NOMO-1 treated with dmso at 0.1 percent for 144 hours (cell line): ENCODE measurements around the gene TEX29.

Experiments
- DNase-seq: peaks from one replicate; lab custom pipeline; 2025; ENCODE audit not compliant: unreplicated experiment; lab: John Stamatoyannopoulos, UW

Gene TEX29

DNA sequence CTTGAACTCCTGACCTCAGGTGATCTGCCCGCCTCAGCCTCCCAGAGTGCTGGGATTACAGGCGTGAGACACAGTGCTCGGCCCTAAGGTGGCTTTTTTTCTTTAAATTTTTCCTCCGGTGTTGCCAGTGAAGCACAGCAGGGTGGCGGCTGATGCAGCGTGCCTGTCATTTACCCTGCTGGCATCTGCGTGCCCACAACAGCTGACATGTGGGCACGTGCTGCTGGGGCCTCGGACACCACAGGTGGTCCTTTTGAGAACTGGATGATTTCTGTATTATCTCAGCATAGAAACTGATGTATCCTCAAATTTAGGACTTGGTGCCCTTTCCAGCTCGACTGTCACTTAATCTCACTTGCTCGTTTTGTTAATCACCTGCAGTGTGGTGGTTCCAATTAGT, 31.2 kb upstream of the TEX29 start:
- no peak for DNase-seq

DNA sequence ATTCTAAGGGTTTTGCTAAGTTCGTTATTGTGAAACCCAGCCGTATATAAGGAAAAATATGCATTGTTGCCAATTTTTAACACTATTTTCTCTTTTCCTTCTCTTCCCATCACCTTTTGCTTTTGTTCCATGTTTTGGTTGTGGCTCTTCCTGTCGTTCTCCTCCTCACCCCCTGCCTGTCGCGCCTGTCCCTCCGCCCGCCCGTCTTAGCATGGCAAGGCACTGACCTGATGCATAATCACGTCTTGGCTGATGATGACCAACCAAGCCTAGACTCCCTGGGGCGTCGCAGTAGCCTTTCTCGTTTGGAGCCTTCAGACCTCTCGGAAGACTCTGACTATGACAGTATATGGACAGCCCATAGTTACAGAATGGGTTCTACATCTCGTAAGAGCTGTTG, 28.5 kb upstream of the TEX29 start:
- DNase-seq = no peak

DNA sequence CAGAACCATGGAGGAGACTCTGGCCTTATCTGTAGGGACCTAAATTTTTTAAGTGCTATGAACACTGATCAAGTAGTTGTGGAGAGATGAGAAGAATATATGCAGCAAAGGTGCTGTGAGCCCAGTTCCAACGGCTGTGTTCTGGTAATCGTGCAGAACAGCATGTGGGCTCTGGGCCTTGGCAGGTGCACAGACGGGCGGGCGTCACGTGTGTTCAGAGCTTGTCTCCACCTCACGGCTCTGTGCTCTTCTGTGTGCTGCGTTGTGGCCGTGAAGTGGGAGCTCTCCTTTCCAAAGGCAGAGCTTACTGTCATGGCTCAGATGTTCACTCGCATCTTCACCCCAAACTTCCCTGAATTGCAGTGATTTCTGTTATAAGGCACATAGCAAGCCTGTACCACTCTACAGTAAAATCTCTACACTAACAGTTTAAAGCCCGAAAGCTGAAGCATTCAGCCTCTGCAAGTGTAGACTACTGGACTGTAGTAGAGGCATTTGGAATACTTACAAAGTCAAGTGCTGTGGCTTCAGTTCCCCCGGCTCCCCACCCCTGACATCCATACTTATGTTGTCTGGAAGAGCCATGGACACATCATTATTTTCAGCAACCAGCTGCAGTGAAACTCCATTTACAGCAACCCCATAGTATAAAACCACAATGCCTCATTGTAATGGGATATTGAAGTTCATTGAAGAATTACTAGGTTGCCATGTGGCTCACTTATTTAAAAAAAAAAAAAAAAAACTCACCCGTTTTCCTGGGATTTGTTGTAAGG, 27.5 kb upstream of the TEX29 start:
- no peak for DNase-seq

- no peak for DNase-seq
These were observed 24.6 kb upstream of the TEX29 start for GRCh38 chr13:111295886-111296285.

DNA sequence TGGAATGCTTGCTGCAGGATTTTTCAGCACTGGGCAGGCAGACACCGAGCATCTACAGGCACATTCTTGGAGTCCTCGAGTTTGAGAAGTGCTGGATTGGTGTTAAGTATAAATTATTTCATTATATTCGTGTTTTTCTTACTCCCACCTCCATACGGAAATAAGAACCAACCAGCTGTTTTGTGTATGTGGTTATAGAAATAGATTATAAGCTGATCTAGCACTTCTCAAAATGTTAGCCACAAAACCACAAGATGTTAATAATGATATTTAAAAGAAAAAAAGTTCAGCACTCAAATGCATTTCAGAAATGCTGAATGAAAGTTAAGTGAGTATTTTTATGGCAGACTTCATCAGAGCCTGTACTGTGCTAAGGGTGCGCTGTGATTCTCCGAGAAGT, 24.0 kb upstream of the TEX29 start:
- no peak for DNase-seq

DNA sequence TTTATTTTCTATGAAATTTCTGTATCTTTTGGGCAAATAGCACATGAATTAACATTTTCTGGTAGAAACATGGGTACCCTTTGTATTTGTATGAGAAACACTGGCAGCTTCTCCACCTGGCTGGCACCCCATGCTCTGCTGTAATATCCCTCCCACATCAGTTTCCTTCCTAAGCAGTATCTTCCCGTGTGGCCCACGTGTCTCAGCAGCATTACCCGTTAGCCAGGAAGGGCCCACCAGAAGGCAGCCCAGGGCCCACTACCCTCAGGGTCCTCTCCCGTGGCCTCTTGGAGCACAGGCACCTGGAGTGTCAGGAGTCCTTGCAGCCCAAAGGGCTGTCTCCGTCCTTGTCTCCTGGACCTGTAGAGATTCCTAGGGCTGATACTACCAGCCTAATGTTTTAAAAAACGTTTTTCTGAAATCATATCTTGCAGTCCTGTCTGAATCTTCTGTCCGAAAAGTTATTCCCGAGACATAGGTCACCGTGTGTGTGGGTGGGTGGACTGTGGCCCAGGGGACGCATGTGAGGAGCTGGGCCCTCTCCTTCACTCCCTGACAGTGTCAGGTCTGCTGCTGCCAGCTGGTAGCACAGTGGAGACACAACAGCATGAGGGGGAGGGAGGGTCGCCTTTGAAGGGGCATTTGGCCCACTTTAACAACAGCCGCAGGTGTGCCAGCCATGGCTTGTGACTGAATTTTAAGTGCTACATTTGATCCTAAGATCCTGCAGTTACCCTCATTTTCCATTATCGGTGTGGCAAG, 22.0 kb upstream of the TEX29 start:
- DNase-seq = no peak

DNA sequence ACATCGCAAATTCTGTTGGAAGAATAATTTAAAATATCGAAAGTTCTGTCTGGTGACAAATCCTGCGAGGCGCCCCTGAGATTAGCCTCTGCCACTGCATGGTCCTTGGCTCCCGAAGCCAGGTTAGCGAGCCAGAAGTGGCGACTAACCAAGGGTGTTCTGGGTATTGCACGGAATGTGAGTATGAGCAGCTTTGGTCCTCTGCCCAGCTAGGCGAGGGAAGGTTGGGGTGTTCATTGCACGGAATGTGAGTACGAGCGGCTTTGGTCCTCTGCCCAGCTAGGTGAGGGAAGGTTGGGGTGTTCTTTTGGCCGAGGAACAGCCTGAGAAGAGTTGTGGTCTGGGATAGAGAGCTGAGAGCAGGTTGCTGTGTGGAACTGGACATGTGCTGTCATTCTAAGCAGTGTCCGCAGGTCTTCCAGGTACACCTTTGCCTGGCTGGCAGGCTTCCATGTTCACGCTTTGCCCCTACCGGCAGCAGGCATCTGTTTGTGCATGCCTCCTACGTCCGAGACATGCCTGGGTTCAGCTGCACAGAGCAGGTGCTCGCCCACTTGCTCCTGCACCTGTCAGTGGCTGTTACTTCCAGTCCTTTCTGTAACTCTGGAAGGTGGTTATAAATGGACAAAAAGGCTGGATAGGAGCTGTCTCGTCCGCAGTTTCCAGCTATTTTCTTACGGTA, 18.3 kb upstream of the TEX29 start:
- DNase-seq = no peak

DNA sequence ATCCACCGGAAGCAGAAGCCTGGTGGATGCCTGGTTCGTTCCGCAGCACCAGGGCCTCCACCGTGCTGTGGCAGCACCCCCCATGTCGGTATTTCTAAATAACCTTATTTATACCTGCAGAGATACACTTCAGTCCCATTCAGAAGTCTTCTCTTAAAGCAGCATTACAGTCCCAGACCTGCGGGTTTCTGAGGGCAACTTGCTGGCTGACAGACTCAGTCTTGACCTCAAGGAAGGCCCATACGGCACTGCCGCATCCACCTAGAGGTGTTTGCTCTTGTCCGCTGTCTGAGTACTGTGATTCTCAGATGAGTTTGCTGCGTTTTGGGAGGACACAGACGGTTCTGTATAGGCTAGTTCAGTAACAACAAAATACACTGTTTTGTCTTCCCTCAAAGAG, 16.9 kb upstream of the TEX29 start:
- DNase-seq = no peak

- no peak for DNase-seq
These were observed 16.3 kb upstream of the TEX29 start for GRCh38 chr13:111304041-111304544.

GRCh38 chr13:111304603-111305289, 15.7 kb upstream of the TEX29 start:
- DNase-seq = no peak

DNA sequence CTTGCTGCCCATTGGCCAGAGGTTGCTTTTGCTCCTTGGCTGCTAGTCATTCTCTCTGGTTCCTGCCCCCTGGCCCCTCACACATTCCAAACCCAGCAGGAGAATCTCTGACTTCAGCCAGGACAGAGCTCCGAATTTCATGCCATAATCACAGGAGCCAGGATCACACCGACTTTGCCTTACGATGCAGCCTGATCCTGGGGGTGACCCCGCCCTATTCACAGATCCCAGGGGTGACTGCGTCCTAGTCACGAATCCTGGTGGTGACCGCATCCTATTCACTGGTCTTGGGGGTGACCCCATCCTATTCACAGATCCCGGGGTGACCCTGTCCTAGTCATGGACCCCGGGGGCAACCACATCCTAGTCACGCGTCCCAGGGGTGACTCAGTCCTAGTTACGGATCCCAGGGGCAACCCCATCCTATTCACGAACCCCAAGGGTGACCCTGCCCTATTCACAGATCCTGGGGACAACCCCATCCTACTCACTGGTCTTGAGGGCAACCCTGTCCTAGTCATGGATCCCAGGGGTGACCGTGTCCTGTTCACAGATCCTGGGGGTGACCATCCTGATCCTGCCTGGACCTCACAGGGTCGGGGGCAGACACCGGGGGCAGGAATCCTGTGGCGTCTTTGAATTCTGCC, 7.4 kb upstream of the TEX29 start:
- DNase-seq = no peak

DNA sequence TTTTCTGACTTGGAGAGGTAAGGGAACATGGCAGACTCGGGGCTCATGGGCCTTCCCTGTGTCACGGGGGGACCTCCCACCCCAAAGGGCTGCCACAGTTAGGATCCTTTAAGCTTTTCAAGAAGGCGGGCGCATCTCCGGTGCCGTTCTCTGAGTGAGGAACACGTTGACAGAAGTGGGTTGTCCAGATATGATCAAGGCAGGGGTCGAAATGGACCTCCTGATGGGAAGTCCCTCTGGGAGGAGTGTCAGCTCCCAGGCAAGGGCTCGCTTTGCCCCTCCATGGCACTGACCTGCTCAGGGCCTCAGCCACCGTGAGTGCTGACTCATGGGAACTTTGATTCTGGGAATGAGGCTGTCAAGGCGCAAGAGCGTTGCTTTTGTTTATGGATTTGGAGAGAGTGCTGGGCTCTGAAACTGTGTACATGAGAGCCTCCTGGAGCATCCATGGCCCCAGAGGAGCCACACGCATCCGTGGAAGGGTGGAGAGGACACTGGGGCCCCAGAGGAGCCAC, 6.5 kb upstream of the TEX29 start:
- no peak for DNase-seq

DNA sequence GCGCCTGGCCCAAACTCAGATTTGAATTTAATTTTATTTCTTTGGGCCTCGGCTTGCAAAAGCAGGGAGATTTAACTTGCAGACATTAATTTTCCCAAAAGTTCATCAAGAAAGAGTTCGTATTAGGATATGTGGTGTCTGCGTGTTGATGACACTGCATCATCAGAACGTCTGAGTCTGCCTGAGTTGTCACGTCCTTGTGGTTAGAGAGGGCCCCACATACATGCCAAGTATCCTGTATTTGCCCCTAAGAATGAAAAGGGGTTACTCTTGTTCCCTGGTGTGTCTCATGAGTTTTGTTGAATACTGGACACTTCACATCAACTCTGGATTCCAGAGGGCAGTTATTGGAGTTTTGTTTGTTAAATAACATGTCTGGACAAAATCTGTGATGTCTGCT, 5.6 kb upstream of the TEX29 start:
- no peak for DNase-seq

- DNase-seq = no peak
These were observed 5.0 kb upstream of the TEX29 start for GRCh38 chr13:111315347-111315995.

GRCh38 chr13:111316161-111316730, 4.2 kb upstream of the TEX29 start:
- no peak for DNase-seq

DNA sequence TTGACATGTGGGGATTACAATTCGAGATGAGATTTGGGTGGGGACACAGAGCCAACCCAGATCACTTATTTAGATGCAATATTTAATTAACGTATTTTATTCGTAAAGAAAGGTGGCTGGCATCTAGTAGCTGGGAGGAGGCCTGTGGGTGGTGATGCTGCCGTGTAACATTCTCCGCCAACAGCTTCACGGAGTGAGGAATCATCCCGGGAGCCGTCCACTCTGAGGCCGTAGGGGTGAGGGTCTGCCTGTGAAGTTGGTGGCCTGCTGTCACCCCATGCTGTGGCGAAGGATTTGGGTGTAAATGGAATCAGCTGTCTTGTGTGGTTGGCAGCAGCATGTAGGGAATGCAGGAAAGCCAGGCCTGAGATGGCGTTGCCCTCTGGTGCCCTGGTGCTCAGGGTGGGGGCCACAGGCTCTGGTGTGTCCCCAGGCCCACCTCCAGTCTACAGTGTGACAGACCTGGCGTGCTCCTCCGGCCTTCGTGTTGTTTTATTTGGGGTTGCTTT, 3.3 kb upstream of the TEX29 start:
- DNase-seq = no peak

- DNase-seq = no peak
These were observed 2.7 kb upstream of the TEX29 start for GRCh38 chr13:111317571-111318345.

DNA sequence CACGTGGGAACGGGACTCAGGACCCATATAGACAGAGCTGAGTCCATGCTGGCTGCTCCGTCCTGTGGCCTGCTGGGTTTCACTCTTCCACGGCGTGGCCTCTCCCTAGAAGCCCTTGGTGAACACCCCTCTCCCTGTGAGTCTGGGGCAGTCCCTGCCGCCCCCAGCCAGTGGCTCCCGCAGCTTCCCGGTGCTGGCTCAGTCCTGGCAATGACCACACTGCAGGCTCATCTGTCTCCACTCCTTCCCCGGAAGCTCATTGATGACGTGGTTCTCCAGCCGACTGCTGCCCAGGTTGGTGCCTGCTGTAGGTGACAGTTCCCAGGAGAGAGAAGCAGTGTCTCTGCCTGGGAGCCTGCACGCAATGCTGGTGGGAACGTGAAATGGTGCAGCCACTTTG, 2.1 kb upstream of the TEX29 start:
- no peak for DNase-seq

- no peak for DNase-seq
These were observed 921 bp upstream of the TEX29 start for GRCh38 chr13:111319521-111319920.
